Measurements from ENCODE around the gene SMG7.

The SMG7 gene

GRCh38 chr1:183562701-183563100, 90.4 kb downstream of the SMG7 start:
- DNase-seq (ENCODE audit: low read depth in 2 of 2): no peak

GRCh38 chr1:183565261-183565660, 93.0 kb downstream of the SMG7 start:
- DNase-seq (ENCODE audit: low read depth in 2 of 2): no peak

- no peak for DNase-seq (ENCODE audit: low read depth in 2 of 2)
Observed at GRCh38 chr1:183566026-183566425, 93.7 kb downstream of the SMG7 start.

GRCh38 chr1:183567584-183567983, 95.3 kb downstream of the SMG7 start:
- no peak for DNase-seq (ENCODE audit: low read depth in 2 of 2)

- peak in 1 of 2 donors; percentile 15 for DNase-seq (ENCODE audit: low read depth in 2 of 2)
Observed at GRCh38 chr1:183568176-183569021, 96.1 kb downstream of the SMG7 start.

GRCh38 chr1:183569141-183569540, 96.8 kb downstream of the SMG7 start:
- no peak for DNase-seq (ENCODE audit: low read depth in 2 of 2)

- DNase-seq (ENCODE audit: low read depth in 2 of 2): no peak
Observed at GRCh38 chr1:183569801-183570200, 97.5 kb downstream of the SMG7 start.

- DNase-seq (ENCODE audit: low read depth in 2 of 2): no peak
Observed at GRCh38 chr1:183570451-183570850, 98.2 kb downstream of the SMG7 start.

- no peak for DNase-seq (ENCODE audit: low read depth in 2 of 2)
Observed at GRCh38 chr1:183571678-183572268, 99.5 kb downstream of the SMG7 start.

- DNase-seq (ENCODE audit: low read depth in 2 of 2): no peak
Observed at GRCh38 chr1:183572721-183573120, 100.4 kb downstream of the SMG7 start.

- no peak for DNase-seq (ENCODE audit: low read depth in 2 of 2)
Observed at GRCh38 chr1:183575606-183576005, 103.3 kb downstream of the SMG7 start.

- no peak for DNase-seq (ENCODE audit: low read depth in 2 of 2)
Observed at GRCh38 chr1:183576537-183576936, 104.2 kb downstream of the SMG7 start.

- DNase-seq (ENCODE audit: low read depth in 2 of 2): no peak
Observed at GRCh38 chr1:183577897-183578465, 105.7 kb downstream of the SMG7 start.

- no peak for DNase-seq (ENCODE audit: low read depth in 2 of 2)
Observed at GRCh38 chr1:183578856-183579255, 106.6 kb downstream of the SMG7 start.

GRCh38 chr1:183580281-183580682, 108.0 kb downstream of the SMG7 start:
- no peak for DNase-seq (ENCODE audit: low read depth in 2 of 2)

GRCh38 chr1:183582021-183582713, 109.9 kb downstream of the SMG7 start:
- DNase-seq (ENCODE audit: low read depth in 2 of 2): no peak

- no peak for DNase-seq (ENCODE audit: low read depth in 2 of 2)
Observed at GRCh38 chr1:183583466-183583865, 111.2 kb downstream of the SMG7 start.

- DNase-seq (ENCODE audit: low read depth in 2 of 2): no peak
Observed at GRCh38 chr1:183584147-183584546, 111.8 kb downstream of the SMG7 start.

- no peak for DNase-seq (ENCODE audit: low read depth in 2 of 2)
Observed at GRCh38 chr1:183585038-183585437, 112.7 kb downstream of the SMG7 start.

GRCh38 chr1:183586455-183586854, 114.2 kb downstream of the SMG7 start:
- no peak for DNase-seq (ENCODE audit: low read depth in 2 of 2)

GRCh38 chr1:183586926-183587325, 114.6 kb downstream of the SMG7 start:
- DNase-seq (ENCODE audit: low read depth in 2 of 2): no peak

GRCh38 chr1:183588827-183589226, 116.5 kb downstream of the SMG7 start:
- no peak for DNase-seq (ENCODE audit: low read depth in 2 of 2)

All from stimulated activated CD4-positive, alpha-beta T cell treated with anti-CD3 and anti-CD28 coated beads, Interleukin-4, amount 100 ng/mL, for 48 hours (primary cell).